GM06990 (cell line): ENCODE measurements around the gene ABCA4.

Experiments used
- DNase-seq: peaks from one replicate; pipeline ENCODE4 v3.0.0-alpha.2; 2011; ENCODE audit not compliant: insufficient read length; ENCODE audit errors: extremely low read depth
- H3K27me3 ChIP-seq: replicated peaks from 2 replicates; pipeline ENCODE4 v1.6.0; 2011; ENCODE audit warnings: low read length; ENCODE audit not compliant: control insufficient read depth, insufficient read depth
- H3K36me3 ChIP-seq: 2 replicates; pipeline ENCODE4 v1.5.1; 2011; ENCODE audit warnings: low read length; ENCODE audit not compliant: control insufficient read depth, insufficient read depth
- H3K4me3 ChIP-seq: replicated peaks from 2 replicates; pipeline ENCODE4 v1.5.1; 2011; ENCODE audit warnings: low read depth, mild to moderate bottlenecking, control low read depth, low read length
- TF ChIP-seq, protein P1 (sequence below): IDR thresholded peaks from 2 replicates; pipeline ENCODE4 v1.5.1; 2011; ENCODE audit warnings: low read length, control low read depth, mild to moderate bottlenecking, inconsistent platforms; ENCODE audit not compliant: insufficient read depth, poor library complexity, severe bottlenecking

The ABCA4 gene

DNA sequence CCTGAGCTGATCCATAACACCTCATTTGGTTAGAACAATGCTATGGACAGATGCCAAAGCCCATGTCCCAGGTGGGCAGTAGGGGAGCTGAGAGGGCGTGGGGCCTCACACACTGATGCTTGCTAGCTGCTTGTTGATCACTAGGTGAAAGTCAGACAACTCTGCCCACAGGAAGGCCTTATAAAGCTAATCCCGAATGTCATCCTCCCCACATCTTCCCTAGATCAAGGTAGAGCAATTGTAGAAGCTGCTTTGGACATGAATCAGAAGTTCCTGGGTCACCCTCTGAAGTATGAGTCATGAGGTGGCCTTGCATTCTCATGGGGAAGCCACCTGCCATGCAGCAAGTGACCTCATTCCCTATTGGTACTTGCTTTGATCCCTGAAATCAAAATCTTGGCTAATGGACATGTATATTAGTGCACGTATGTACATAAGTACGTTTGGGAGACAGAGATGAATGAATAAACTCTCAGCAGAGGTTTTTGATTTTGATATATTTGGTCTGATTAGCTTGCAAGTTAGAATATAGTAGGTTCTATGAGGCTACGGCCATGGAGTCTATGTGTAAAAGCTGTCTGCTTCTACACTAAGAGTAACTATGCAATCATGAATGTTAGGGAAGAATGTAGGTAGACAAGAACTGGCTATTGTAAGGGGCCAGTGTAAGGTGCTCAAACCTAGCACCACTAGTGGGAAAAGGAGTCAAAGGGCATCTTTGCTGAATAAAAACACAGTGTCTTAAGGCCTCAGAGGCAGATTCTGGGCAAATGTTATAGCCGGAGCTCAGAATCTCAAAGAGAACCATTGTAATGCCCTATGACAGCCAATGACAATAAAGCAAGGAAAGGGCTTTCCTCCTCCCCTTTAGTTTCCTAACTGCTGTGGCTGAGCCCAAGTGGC is 52.6 kb downstream of the ABCA4 start:
- H3K4me3 ChIP-seq: no peak overlapping the region
- no peaks in the 10 kb centered on the region for H3K36me3 ChIP-seq
- H3K27me3 ChIP-seq: no peaks in the 10 kb centered on the region
- TF ChIP-seq, protein P1, sequence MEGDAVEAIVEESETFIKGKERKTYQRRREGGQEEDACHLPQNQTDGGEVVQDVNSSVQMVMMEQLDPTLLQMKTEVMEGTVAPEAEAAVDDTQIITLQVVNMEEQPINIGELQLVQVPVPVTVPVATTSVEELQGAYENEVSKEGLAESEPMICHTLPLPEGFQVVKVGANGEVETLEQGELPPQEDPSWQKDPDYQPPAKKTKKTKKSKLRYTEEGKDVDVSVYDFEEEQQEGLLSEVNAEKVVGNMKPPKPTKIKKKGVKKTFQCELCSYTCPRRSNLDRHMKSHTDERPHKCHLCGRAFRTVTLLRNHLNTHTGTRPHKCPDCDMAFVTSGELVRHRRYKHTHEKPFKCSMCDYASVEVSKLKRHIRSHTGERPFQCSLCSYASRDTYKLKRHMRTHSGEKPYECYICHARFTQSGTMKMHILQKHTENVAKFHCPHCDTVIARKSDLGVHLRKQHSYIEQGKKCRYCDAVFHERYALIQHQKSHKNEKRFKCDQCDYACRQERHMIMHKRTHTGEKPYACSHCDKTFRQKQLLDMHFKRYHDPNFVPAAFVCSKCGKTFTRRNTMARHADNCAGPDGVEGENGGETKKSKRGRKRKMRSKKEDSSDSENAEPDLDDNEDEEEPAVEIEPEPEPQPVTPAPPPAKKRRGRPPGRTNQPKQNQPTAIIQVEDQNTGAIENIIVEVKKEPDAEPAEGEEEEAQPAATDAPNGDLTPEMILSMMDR: no peak
- no peak for DNase-seq

DNA sequence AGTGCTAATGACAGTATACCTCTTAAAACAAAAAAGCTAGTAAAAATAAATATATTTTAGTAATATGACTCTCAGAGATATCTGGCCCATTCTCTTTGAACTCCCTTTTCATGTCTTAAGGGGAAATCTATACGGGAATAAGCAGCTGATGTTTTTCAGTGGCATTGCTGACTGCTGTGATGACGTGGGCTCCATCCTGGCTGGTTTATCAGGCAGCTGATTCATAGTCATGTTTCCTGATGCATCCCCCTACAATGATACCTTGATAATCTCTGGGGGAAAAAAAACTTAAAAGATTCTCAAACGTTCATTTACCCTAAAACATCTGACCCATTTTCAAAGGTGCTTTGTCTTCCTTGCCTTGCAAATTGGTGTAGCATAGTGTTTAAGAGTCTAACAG is 53.8 kb downstream of the ABCA4 start:
- Histone ChIP-seq H3K4me3 (no peak overlapping the region), H3K27me3 (no peaks in the 10 kb centered on the region), H3K36me3 (no peaks in the 10 kb centered on the region)
- DNase-seq: no peak
- TF ChIP-seq, protein P1: no peak

DNA sequence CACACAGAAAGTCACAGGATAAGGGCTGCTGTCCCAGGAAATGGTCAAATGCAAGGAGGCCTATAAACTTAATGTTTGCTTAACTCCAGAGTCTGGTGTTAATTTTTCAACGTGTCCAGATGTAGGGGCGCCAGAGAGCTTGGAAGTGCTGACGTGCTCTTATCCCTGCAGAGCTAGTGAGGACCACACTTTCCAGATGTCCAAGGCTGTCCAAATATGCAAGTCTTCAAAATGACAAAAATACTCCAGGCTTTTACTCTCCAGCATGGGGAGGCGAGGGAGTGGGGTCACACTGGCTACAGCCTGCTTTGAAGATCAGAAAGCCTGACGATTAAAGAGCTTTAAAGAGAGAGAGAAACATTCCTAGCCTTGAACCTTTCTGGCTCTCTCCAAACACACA is 57.6 kb downstream of the ABCA4 start:
- no peak overlapping the region for H3K4me3 ChIP-seq
- H3K27me3 ChIP-seq: no peaks in the 10 kb centered on the region
- H3K36me3 ChIP-seq: no peaks in the 10 kb centered on the region
- DNase-seq: no peak
- TF ChIP-seq, protein P1: peak; percentile 44

DNA sequence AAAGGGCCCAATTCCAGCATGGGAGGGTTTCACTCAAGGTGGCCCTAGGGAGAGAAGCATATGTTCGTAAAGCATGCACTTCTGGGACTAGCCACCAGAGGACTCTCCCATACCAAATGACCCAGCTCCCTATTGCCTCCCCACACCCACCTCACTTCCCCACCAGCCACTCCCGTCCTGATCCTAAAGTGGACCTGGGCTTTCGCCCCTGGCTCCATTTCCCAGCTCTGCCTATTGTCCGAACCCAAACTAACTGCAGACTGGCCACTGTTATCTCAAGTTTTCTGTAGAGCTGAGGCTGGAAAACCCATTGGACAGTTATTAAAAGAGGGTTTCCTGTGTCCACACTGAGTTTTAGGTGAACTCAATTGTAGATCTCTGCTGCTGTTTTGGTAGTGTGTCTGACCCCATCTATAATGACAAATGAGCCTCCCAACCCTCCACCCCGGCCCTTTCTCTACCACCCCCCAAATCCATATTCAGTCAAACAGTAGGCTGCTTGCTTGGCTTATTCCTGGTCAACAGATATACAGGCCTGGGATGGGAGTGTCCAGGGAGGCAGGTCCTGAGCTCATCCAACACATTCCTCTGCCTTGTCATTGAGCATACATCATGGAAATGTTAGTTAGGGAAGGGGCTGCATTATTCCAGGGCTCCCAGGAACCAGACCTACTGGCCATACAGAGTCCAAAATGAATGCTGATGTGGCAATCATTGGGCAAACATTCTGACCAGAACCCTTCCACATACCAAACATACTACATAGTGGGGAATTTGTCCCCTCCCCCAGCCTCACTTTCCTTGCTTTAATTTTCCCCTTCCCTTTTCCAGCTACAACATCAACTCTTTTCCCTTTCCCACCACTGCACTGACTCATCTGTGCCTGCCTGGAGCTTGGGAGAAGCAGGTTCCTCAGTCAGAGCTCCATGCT is 59.2 kb downstream of the ABCA4 start:
- TF ChIP-seq, protein P1: peak; percentile 95
- DNase-seq: no peak

DNA sequence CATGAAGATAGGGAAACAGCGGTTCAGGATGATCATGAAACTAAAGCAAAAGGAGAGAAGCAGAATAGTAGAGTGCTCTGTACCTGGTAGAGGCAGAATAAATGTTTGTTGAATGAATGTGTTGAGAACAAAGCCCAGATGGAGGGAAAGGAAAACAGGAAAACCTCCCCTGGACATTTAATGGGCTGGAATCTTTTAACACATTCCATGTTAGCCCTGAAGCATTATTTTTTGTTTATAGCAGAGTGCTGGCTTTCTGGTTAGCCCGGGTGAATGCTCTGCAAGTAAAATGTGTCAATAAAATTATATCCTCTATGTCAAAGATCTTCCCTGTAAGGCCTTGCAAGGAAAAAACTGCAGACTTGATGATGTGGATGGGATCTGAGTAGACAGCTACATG is 60.2 kb downstream of the ABCA4 start:
- no peak for DNase-seq
- no peaks in the 10 kb centered on the region for H3K36me3 ChIP-seq
- no peaks in the 10 kb centered on the region for H3K27me3 ChIP-seq
- TF ChIP-seq, protein P1: no peak
- H3K4me3 ChIP-seq: no peak overlapping the region

More for the DNA sequence above, 59.2 kb downstream of the ABCA4 start:
- no peak overlapping the region for H3K4me3 ChIP-seq
- H3K27me3 ChIP-seq: no peaks in the 10 kb centered on the region
- H3K36me3 ChIP-seq: no peaks in the 10 kb centered on the region
